HG03342 (cell line): ENCODE measurements around the gene HES4.
"Not testable (repeated sequence)": the region's sequence is repeated elsewhere in the genome, so short reads cannot be mapped to it uniquely, and the experiment has no call there.

Source experiments
- ATAC-seq: cut with Tn5 transposase; IDR thresholded peaks from one replicate; pipeline ENCODE4 v1.9.1; 2021; ENCODE audit warnings: mild to moderate bottlenecking, moderate library complexity; ENCODE audit not compliant: unreplicated experiment

The HES4 gene

DNA sequence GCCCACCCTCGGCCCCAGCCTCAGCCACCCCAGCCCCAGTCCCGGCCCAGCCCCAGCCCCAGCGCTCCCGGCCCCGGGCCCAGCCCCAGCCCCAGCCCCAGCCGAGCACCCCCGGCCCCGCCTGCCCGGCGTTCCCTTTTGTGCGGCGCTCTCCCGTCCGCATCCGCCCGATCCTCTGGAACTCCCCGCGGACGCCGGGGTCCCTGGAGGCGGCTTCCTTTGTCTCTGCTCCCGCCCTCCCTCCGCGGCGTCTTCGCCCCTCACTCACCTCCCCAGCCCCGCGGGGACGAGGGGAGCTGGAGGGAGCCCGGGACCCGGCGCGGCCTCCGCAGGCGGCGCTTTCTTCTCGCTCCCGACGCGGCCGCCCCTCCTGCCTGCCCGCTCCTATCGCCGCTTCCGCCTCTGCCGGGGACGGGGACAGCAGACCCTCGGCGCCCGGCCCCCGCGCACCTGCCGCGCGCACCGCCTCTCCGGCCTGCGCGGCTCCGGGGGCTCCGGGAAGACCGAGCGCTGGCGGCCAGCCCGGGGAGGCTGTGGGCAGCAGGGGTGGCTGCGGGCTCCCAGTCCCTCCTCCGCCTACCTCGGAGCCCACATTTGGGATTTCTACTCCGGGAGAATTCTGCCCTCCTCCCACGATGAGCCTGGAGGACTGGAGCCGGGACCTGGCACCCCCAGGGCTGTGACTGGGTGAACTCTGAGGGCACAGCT, 34.0 kb upstream of the HES4 start:
- ATAC-seq, result no peak

DNA sequence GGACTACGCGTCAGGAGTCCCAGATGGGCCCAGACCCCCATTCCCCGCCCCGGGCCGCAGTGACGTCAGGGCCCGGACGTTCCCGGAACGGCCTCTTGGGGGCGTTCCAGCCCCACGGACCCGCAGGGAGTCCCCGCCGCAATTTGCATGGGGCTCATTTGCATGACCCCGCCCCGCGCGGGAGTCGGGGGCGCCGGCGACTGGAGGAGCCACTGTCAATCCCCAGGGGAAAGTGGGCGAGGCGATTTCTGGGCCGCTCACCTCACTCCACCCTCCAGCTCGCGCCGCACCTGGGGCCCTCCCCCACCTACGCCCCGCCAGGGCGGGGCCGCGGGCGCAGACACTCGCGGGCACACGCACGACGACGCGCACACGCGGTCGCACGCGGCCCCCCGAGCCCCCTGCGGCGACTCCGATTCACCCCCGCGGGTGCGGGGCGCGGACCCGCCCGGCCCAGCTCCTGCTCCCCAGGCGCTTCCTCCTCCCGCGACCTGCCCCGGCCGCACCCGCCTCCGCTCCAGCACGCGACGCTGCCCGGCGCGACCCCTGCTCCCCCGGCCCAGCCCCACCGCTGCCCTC, 33.2 kb upstream of the HES4 start:
- ATAC-seq, result peak; percentile 72

DNA sequence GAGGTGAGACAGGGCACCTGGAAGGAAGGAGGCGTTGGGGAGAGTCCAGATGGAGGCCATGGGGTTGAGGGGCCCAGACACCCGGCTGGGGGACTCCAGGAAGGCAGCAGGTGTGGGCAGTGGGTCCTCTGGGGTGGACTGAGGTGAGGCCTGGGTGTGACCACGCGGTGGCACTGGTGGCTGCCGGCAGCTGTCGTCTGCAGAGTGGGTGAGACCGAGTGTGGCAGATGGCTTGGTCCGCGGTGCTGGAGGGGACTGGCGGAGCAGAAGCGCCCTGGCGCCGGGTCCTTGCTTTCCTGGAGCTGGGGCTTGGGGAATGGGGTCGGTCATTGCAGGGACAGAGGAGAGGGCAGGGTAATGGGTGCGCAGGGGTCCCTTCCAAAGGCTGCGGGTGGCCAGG, 32.5 kb upstream of the HES4 start:
- ATAC-seq, result no peak

DNA sequence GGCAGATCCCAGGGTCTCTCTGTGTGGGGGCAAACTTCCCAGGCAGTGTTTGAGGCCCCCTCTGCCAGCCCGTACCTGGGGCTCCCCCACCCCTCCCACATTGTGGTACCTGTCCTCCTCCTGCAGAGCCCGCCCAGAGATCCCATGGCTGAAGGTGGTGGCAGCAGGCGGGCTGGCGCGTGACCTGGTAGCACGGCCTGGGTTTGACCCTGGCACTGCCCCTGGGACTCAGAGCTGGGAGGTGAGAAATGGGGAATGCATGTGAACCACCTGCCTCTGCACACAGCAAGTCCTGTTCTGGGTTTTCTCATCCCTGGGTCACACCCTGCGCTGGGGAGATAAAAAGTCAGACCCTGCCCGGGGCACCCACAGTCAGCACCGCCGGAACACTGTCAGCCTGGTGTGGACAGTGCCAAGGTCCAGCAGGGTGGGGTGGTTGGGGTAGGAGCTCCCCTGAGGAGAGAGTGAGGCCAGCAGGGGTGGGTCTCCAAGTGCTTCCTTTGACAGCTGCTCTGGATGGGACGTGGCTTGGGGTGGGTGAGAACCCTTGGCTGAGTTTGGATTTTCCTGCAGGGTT, 31.9 kb upstream of the HES4 start:
- no peak for ATAC-seq

DNA sequence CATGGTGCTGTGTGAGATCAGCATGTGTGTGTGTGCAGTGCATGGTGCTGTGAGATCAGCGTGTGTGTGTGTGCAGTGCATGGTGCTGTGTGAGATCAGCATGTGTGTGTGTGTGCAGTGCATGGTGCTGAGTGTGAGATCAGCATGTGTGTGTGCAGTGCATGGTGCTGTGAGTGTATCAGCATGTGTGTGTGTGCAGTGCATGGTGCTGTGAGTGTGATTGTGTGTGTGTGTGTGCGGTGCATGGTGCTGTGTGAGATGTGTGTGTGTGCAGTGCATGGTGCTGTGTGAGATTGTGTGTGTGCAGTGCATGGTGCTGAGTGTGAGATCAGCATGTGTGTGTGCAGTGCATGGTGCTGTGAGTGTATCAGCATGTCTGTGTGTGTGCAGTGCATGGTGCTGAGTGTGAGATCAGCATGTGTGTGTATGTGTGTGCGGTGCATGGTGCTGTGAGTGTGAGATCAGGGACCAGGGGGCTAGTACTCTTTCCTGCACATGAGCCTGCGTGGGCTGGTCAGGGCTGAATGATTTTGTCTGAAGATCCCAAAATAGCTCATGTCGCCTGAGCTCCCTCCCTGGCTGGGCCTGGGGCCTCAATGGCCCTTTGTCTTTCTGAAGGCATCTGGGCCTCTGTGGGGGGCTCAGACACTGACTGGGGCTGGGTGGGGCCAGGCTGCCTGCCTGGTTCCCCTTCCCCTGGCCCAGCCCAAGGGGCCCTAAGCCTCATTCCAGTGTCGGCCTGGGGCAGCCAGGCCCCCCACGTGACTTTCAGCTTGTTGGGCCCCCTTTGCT, 31.2 kb upstream of the HES4 start:
- not testable (repeated sequence) for ATAC-seq

DNA sequence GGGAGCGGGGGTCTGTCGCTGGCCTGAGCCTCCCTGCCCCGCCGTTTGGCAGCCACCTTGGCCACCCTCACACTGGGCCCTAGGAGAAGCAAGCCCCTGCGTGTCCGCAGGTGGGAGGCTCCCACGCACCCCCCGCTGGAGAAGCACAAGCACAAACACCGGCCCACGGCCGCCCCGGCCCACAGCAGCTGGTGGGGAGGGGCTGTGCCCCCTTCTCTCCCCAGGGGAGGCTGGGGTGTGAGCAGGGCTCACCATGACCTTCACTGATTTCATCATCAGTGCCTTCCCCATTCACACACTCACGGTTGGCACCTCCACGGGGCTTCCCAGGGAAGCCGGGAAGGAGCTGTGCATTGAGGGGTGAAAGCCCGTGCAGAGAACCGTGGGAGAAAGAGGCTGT, 27.9 kb upstream of the HES4 start:
- no peak for ATAC-seq

DNA sequence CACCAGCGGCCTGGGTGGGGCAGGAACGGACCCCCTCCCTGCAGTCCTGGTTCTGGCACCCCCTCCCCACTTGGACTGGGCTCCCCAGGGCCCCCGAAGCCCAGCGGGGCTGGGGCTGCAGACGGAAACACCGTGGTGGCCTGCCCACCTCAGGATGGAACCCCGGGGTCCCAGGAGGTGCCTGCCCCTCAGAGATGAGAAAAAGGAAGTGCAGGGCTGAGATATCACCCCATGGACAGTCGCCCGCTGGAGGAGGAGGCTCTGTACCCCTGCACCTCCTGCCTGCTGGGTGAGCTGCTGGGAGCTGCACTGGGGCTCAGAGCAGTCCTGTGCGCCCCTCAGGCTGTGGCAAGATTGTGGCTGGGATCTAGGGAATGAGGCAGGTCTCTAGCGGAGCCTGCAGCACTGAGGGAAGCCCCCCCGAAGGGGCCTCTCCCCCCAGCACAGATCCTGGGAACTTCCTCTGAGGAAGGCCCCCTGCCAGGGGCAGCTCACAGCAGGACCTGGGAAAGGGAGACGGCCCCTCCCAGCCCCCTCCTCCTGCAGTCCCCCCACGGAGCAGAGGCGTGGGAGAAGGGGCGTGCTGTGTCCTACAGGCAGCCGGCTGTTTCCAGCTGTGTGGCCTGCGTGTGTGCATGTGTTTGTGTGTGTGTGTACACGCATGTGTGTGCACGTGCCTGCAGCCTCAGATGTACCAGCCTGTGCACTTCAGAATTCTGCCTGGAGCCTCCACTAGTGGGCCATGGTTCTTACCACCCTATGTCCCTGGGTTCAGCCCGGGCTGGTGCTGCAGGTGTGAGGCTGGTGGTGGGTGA, 26.9 kb upstream of the HES4 start:
- no peak for ATAC-seq

DNA sequence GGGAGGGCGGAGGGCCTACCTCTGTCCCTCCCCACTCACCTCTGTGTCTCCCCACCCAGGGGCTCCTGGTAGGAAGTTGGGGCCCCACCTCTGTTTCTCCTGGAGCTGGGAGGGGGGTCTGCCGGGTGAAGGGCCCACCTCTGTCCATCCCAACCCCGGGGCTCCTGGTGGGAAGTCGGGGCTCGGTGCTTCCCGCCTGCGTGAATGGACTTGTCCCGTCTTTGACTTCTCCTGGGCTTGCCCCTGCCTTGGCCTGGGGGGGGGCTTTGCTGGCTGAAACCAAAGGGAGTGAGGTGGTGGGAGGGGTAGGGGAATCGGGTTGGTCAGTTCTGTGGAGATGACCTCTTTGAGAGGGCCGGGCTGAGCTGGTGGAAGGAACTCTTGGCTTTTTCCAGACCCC, 25.8 kb upstream of the HES4 start:
- no peak for ATAC-seq

DNA sequence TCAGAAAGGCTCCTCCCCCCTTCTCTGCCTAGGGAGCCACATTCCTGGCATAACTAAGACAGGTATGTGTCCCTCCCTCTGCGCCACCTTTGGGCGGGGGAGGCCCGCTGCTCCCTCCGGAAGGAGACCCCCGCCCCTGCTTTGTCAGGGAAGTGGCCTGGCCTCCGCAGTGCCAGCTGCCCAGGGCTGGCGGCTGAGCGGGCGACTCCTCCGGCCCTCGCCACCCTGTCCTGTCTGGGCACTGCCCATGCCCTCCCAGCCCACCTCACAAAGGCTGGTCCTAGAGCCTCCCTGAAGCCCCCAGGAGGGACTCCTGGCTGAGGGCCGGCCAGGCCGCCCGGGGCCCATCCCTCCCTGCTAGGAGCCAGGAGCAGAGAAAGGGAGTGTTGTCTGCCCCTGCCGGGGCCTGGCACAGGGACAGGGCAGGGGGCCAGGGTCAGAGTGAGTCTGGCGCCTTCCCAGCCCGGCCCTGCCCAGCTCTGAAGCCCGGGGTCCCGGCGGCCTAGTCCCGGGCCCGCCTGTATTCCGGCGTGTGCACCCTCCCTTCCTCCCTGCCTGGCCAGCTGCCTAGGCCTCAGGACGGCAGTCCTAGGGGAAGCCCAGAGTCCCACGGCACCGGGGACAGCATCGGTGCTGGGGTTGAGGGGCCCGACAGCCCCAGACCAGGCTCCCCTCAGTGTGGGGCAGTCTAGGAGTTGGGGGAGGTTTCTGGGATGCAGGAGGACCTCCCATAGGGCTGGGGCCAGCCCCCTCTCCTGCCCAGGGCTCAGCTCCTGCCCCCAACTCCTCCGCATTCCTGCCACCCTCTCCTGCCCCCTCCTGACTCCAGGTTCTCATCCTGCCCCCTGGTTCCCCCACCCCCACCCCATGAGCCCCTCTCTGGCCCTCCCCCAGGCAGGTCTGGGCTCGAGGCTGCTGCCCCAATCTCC, 25.1 kb upstream of the HES4 start:
- no peak for ATAC-seq

DNA sequence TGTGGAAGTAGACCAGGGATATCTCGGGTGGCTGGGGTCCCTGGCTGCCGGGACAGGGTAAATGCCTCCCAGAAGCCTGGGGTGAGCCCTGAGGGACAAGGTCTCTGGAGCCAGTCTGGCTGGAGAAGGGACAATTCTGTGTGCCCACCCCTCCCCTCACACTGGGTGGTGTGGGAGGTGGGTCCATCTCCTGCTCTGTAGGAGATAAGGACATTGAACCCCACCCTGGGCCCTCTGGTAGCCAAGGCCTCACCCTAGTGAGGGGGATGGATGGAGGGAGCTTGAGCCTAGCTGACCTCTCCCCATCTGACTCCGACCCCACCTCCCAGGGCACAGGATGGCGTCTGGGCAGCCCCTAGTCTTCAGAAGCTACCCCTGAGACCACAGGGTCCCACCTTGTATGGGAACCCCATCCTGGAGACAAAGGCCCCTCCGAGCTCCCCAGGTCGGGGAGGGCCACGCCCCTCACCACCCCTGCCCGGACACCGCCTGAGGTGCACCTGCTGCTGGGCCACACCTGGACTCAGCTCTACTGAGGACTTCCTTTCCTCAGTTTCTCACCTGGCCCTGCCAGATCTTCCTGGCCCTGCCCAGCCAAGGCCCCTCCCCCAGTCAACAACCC, 24.4 kb upstream of the HES4 start:
- no peak for ATAC-seq

DNA sequence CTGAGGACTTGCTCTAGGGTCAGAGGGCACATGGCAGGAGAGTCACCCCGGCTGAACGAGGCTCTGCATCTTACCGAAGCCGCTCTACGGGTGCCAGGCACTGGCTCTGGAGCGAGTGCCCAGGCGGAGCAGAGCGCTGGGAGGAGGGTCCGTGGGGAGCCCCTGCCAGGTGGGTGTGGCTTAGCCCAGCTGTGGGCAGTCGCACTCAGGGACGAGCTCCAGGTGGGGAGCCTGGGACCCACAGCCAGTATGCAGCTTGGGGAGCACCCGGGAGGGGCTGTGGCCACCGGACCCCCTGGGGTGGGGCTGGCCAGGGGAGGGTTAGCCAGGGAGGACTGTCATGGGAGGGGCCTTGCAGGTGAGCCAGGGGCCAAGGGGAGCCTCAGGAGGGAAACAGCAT, 23.8 kb upstream of the HES4 start:
- ATAC-seq, result no peak

DNA sequence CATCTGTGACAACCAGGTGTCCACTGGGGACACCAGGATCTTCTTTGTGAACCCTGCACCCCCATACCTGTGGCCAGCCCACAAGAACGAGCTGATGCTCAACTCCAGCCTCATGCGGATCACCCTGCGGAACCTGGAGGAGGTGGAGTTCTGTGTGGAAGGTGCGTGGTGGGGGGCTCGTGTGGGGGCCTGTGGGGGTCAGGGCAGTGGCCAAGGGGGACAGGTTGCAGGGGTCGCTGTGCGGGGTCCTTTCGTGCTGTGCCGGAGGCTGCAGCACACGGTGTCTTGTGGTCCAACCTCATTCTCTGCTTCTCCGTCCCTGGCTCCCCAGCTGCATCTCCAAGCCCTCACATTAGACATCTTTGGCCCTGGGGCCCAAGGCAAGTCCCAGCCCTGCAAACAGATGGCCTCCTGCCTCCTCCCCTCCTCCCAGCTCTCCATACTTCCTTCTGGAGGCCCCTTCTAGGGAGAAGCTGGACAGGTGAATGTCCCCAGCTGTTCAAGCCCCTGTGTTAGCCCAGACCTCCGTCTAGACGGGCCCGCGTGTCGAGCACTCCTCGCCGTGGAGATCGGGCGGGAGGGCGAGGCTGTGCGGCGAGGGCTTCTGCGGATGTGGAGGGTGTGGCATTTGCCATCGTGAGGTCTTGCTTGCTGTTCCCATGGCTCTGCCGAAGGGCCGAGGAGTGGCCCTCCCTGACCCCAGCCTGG, 22.6 kb upstream of the HES4 start:
- ATAC-seq, result no peak

DNA sequence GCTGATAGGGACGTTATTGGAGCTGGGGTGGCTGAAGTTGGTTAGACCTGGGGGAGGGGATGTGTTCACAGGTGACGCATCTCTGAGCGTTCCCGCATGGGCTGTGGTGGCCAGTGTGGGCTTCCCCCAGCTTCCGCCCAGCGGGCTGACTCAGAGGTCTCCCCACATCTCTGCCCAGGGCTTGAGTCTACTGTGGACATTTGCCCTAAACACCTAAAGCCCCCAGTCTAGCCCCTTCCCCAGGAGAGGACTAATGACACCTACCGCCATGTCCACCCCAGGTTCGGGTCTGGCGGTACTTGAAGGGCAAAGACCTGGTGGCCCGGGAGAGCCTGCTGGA, 22.0 kb upstream of the HES4 start:
- no peak for ATAC-seq

DNA sequence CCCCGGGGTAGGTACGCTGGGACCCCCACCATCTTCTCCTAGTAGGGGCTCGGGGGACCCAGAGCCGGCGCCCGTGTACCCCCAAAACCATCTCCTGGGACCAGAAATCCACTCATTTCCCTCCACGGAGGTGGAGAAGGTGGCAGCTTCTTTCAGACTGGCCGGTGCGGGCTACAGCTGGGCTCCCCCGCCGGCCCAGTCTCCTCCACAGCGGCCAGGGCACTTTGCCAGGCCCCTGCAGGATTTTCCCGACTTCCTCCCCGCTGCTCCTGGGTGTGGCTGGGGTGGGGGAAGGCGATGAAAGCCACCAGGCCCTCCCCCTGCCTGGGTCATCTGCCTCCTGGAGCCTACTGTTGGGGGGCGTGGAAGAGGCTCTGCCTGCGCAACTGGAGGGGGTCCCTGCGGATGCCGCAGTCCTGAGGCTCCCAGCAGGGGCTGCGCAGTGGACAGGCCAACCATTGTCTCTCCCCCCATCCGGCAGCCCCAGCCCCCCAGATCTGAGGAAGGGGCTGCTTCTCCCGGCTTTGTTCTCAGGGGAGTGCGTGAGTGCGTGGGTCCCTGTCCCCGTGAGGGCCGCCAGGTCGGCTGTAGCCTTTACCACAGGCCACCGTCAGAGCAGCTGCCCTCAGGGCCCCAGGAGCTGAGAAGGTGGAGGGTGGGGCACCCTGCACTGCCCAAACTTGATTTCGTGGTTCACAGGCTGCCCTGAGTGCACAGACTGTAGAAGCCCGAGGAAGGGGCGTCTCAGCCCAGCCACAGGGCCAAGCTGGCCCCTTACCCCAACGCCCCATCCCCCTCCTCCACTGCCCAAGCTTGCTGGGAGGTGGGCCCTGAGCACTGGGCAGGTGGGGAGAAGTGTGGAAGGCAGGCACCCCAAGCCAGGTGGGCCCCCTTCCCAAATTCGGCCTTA, 21.4 kb upstream of the HES4 start:
- no peak for ATAC-seq

DNA sequence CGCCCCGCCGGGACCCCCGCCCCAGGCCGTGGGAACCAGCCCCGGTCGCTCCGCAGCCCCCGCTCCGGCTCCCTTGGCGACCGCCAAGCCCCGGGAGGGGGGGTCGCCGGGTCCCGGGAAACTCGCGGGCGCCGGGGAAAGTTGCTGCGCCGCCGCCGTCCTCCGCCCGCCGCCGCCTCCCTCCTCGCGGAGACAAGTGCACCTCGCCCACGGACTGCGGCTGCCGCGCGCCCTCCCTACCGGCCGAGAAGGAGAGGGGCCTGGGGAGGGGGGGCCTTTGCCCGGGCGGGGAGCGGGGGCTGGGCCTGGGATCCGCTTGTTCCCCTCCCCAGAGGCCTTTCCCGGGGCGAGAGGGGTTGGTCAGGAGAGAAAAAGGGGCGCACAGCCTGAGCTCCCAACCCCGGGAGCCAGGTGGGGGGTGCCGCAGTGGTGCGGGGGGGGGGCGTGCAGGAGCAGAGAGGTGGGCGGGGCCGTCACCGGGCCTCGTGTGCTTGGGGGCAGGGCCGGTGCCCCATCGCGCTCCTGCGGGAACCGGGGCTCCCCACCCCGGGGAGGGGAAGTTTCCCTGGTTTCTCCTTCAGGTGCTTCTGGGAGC, 20.6 kb upstream of the HES4 start:
- peak; percentile 3 for ATAC-seq

DNA sequence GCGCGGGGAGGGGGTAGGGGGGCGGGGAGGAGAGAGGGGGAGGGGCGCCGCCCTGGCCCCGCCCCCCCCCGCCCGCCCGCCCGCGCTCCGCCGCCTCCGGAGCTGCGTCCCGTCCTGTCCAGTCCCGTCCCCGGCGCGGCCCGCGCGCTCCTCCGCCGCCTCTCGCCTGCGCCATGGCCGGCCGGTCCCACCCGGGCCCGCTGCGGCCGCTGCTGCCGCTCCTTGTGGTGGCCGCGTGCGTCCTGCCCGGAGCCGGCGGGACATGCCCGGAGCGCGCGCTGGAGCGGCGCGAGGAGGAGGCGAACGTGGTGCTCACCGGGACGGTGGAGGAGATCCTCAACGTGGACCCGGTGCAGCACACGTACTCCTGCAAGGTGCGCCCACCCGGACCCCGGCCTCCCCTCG, 20.1 kb upstream of the HES4 start, which contains the start of gene AGRN:
AGRN (plus strand) TSS at position 121 of the 405 bp plus-strand sequence; CDS start at position 174, 53 bp downstream.
- peak; percentile 21 for ATAC-seq
